ENCODE data around the gene FGFRL1.

The FGFRL1 gene

GRCh38 chr4:1072830-1073446, 61.5 kb downstream of the FGFRL1 start:
- in situ Hi-C loops (cut with HindIII; ENCODE audit: low sequenced_read_pairs): no loop called here
- DNase-seq (ENCODE audit: low read depth, low spot score): peak; percentile 59
- no peak overlapping the region for H3K4me3 ChIP-seq (ENCODE audit: low read depth, low read length)
- TF ChIP-seq CTCF (IDR thresholded peaks at IDR 0.05; ENCODE audit: low read depth, low read length): peak; percentile 89

- TF ChIP-seq CTCF (IDR thresholded peaks at IDR 0.05; ENCODE audit: low read depth, low read length): no peak
- in situ Hi-C loops (cut with HindIII; ENCODE audit: low sequenced_read_pairs): no loop called here
- no peak for DNase-seq (ENCODE audit: low read depth, low spot score)
- no peak overlapping the region for H3K4me3 ChIP-seq (ENCODE audit: low read depth, low read length)
These were observed 62.7 kb downstream of the FGFRL1 start for GRCh38 chr4:1074077-1074476.

- in situ Hi-C loops (cut with HindIII; ENCODE audit: low sequenced_read_pairs): no loop called here
- H3K4me3 ChIP-seq (ENCODE audit: low read depth, low read length): no peak overlapping the region
- DNase-seq (ENCODE audit: low read depth, low spot score): no peak
- no peak for TF ChIP-seq CTCF (IDR thresholded peaks at IDR 0.05; ENCODE audit: low read depth, low read length)
These were observed 63.8 kb downstream of the FGFRL1 start for GRCh38 chr4:1075225-1075624.

GRCh38 chr4:1075809-1076699, 64.6 kb downstream of the FGFRL1 start:
- no peak for DNase-seq (ENCODE audit: low read depth, low spot score)
- in situ Hi-C loops (cut with HindIII; ENCODE audit: low sequenced_read_pairs): no loop called here
- H3K4me3 ChIP-seq (ENCODE audit: low read depth, low read length): no peak overlapping the region
- TF ChIP-seq CTCF (IDR thresholded peaks at IDR 0.05; ENCODE audit: low read depth, low read length): no peak

All from astrocyte of the spinal cord (primary cell).